HG02981 (cell line): Measurements from ENCODE around the gene KBTBD7.

Experiments used
- ATAC-seq: cut with Tn5 transposase; IDR thresholded peaks from one replicate; pipeline ENCODE4 v1.9.1; 2021; ENCODE audit warnings: mild to moderate bottlenecking, moderate library complexity; ENCODE audit not compliant: unreplicated experiment

Gene KBTBD7, protein sequence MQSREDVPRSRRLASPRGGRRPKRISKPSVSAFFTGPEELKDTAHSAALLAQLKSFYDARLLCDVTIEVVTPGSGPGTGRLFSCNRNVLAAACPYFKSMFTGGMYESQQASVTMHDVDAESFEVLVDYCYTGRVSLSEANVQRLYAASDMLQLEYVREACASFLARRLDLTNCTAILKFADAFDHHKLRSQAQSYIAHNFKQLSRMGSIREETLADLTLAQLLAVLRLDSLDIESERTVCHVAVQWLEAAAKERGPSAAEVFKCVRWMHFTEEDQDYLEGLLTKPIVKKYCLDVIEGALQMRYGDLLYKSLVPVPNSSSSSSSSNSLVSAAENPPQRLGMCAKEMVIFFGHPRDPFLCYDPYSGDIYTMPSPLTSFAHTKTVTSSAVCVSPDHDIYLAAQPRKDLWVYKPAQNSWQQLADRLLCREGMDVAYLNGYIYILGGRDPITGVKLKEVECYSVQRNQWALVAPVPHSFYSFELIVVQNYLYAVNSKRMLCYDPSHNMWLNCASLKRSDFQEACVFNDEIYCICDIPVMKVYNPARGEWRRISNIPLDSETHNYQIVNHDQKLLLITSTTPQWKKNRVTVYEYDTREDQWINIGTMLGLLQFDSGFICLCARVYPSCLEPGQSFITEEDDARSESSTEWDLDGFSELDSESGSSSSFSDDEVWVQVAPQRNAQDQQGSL

DNA sequence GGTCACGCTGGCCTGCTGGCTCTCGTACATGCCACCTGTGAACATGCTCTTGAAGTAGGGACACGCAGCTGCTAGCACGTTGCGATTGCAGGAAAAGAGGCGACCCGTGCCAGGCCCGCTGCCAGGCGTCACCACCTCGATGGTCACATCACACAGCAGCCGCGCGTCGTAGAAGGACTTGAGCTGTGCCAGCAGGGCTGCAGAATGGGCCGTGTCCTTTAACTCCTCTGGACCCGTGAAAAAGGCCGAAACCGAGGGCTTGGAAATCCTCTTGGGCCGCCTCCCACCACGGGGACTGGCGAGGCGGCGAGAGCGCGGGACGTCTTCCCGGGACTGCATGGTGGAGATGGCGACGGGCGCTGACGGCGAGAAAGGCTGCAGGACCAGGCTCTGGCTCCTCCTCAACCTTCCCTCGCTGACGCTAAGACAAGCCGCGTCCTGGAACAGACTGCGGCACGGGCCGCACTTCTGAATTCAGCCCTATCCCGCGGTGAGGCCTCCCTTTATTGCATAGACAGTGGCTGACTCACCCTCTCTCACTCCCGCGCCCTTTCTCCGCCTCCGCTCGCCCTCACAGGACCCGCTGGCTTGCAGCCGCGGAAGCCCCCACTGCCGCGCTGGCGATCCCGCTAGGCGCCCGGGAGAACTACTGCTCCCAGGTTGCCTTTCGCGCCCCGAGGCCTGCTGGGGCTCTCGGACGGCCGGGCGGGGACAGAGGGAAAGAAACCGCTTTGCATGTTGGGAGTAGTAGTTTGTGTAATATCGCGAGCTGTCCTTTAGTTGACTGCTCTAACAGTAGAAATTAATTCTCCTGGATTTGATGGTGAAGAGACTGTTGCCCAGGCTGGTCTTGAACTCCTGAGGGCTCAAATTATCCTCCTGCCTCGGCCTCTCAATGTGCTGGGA is at the start of gene KBTBD7:
Gene KBTBD7, minus strand, starts transcription at position 651 of the 906 bp plus-strand sequence. Its CDS starts 312 bp downstream, at position 339.
- ATAC-seq: peak; percentile 95

DNA sequence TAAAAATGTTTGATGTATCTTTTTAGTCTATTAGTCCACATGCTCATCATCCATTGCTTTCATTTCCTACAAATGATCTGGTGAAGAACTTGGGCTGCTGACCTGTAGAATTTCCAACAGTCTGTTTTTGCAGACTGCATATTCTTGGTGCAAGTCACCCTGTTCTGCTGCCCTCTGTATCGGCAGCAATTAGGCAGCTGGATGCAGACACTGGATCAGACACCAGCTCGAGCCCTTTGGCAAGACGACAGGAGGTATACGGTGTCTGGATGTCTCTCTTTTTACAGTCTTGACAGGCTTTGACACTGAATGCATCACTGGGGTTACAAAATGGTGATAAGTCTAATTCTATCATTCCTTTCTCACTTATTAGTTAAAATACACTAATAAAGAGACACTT is 47.3 kb upstream of the KBTBD7 start:
- no peak for ATAC-seq

DNA sequence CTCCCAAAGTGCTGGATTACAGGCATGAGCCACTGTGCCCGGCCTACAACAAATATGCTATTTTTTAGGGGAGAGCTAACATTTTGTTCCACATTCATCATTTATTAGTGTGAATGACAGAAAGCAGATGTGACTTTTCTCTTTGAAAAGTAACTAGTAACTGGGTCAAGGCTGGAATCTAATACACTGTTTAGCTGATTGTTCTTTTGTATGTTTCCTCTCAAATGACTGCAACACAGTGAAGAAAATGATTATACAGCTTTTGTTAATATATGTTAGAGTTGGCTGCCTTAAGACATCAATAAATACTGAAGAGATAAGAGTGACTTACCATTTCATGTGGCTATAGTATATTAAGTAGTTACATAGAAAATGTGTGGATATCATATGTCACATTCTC is 42.0 kb upstream of the KBTBD7 start:
- no peak for ATAC-seq

DNA sequence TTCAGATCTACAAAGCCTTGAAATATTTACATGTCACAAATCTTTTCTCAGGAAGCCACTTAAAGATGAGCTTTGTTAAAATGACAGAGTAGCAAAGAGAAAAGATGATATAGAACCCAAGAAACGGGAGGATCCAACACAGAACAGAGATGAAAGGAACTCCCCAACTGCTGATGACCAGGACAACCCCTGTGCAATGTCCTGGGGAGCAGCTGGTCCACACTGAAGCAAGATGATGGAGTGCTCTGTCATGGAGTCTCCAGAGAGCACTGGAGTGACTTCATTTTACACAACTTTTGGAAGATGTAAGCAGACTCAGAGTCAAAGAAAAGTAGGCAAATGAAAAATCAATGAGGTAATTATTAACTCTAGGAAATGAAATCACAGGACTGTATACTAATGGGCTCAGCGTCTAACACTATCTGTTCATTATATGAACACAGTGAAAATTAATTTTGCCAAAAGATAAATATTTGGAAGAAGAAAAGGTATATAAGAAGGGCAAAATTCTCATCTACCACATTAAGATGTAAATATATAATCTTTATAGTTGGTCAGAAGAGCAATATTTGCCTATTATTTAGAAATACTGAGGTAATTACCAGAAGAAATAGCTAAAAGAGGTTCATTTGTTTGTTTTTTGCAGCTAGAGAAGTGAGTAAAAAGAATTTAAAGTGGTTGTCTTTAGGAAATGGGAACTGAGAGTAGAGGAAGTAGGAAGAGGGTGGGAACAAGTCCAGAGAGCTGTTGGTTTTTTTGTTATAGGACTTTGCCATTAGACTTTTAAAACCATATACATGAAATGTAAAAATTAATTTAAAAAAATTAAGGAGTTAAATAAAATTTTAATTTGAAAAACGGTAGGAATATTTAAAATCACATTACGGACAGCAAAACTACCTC is 38.5 kb upstream of the KBTBD7 start:
- ATAC-seq: no peak

DNA sequence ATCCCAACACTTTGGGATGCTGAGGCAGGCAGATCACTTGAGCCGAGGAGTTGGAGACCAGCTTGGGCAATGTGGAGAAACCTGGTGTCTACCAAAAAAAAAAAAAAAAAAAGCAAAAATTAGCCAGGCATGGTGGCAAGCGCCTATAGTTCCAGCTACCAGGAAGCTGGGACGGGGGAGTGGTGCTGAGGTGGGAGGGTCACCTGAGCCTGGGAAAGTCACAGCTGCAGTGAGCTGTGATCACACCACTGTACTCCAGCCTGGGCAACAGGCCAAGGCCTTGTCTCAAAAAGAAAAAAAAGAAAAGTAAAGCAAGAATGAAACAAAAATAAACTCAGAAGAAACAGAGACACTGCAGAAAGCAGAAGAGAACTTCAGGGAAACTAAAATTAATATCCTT is 37.4 kb upstream of the KBTBD7 start:
- no peak for ATAC-seq

DNA sequence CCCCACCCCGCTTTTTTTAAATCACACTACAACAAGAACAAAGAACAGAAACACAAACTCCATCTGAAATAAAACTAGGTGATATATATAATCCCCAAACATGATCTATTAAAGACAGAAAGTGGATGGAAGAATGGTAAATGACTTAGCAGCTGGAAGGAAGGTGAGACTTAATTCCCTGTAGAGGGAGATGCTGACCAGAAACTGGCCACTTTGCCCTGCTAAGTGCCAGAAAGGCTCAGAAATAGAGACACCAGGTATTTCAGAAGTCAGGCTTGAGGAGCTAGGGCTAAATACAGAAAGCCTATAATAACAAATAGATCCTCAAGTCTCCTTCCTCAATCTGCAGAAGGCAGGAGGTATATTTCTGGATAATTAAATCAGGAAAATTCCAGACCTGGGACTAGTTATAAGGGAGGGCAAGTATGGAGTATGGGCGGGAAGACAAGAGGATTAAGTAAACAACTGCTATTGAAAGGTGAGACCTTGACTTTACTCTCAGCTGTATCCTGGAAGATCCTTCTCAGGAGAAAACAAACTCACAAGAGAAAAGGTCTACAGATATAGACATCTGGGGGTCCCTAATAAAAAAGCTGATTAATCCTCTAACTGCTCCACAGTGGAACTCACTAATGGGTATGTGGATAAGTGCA is 36.8 kb upstream of the KBTBD7 start:
- no peak for ATAC-seq

DNA sequence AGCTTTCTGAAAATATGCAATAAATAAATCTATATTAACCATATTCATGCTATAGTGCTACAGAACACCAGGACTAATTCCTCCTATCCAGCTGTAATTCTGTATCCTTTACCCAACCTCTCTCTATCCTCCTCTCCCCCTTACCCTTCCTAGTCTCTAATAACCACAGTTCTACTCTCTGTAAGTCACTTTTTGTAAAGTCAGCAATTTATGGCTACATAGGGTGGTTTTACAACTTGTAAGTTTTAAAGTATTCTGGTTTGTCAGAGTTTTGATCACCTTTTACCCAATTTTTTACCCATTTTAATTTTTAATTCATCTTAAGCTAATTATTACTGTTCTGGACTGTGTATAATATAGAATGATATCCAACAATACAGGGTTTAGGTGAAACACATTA is 35.0 kb upstream of the KBTBD7 start:
- ATAC-seq: no peak

DNA sequence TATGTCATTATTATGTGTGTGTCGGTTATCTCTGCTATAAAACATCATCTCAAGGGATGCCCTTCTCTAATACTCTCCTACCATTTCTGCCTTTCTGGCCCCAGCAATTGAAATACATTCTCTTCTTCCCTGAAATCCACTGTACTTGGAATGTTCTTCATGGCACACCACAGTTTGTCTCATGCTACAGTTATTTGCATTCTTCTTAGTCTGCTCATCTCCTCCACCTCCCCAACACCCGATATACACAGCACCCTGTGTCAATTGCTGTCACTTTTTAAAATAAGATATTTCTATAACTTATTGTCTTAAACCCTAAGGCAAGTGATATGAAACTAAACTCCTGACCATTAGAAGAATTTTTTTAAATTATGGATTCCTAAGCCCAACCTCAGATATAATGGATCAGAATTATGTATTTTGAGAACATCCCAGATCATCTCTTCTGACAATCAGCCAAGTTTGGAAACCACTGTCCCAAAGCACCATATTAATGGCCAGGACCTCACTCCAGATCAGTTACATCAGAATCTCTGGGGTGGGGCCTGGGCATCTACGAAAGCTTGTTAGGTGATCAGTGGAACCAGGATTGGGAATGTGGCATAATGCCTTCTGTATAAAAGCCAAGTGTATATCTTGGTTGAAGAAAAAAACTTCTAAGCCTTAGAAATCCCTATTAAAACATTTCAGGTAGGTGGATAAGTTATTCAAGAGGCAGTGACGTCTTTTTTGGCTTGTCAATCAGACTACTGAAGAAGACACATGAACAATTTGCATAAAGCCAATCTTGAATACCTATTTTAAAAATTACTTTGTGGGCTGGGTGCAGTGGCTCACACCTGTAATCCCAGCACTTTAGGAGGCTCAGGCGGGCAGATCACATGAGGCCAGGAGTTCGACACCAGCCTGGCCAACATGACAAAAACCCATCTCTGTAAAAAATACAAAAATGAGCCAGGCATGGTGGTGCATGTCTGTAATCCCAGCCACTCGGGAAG is 30.0 kb upstream of the KBTBD7 start:
- ATAC-seq: no peak

DNA sequence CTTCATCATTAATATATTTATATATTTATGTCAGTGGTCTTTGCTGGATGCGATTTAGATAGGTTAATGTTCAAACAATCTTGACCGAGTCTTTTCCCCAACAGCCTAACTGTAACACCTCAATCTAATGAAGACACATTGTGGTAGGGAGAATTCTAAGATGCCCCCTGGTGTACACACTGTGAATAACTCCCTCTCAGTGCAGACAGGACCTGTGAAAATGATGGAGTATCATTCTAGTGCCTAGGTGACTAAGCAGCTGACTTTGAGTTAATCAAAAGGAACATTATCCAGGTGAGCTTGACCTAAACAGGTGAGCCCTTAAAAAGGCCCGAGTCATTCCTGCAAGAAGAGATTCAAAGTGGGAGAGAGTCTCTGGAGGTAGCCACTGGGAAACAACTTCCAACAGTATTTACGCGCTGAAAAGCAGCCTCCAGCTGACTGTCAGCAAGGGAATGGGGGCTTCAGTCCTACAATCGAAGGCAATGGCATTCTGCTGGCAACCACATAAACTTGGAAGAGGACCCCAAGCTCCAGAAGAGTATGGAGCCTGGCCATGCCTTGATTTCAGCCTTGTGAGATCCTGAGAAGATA is 28.0 kb upstream of the KBTBD7 start:
- peak; percentile 71 for ATAC-seq

DNA sequence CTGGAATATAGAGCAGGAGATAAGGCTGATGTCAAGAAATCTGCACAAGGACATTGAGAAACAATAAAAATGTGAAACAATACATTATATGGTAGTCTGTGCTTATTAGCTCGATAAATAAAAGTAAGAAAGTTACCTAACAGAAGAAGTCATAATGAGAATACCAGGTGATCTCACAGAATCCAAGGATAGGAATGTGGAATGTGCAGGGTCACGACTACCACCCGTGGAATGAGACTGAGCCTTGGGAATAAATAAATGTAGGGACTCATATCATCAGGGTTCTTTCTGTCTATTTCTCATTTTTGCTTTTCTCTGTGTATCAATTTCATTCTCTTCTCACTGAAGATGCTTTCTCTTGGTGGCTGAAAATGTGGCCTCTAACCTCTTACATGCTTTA is 26.0 kb upstream of the KBTBD7 start:
- no peak for ATAC-seq

DNA sequence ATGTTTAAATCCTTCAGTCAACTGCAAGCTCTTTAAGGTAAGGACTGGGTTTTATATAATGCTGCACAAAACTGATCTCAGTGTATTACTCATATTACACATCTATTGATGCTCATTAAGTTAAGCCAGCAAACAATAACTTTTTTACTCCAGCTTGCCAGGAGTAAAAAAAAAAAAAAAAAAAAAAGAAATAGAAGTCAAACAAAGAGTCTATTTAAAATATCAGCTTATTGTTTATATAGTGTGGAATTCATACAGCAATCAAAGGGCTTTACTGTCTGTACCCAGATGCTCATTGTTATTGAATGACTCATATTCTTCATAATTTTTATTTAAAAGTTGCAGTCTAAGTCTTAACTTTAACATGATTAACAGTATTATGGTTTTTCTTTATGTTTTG is 21.8 kb upstream of the KBTBD7 start:
- ATAC-seq: no peak

DNA sequence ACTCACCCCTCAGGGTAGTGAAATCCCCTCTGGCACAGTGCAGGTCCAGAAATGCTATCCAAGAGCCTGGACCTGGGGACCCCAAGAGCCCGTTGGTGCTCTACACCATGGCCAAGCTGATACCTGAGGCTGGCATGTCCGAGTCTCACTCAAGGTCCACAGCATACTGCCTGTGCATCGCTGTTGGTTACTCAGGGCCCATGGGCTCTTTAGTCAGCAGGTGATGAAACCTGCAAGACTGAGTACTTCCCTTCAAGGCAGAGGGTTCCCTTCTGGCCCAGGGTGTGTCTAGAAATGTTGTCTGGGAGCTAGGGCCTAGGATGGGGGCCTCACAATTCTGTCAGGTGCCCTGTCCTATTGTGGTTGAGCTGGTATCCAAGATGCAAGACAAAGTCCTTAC is 19.6 kb upstream of the KBTBD7 start:
- ATAC-seq: no peak

DNA sequence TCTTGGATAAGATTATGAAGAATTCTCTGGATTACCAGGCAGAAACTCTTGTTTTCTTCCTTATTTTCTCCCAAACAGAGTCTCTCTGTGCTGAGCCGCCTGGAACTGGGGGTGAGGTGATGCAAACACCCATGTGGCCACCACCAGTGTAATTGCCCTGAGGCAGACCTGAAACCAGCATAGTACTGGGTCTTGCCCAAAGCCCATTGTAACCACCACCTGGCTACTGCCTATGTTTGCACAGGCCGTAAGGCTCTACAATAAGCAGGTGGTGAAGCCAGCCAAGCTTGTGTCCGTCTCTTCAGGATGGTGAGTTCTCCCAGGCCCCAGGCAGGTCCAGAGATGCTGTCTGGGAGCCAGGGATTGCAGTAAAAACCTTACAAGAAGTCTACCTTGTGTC is 18.9 kb upstream of the KBTBD7 start:
- ATAC-seq: no peak

DNA sequence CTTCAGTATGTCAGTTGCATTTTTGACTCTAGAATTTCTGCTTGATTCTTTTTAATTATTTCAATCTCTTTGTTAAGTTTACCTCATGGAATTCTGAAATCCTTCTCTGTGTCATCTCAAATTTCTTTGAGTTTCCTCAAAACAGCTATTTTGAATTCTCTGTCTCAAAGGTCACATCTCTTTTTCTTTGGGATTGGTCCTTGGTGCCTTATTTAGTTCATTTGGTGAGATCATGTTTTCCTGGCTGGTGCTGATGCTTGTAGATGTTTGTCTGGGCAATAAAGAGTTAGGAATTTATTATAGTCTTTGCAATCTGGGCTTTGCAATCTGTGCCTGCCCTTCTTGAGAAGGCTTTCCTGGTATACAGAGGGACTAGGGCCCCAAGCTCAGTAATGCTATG is 18.5 kb upstream of the KBTBD7 start:
- ATAC-seq: no peak

DNA sequence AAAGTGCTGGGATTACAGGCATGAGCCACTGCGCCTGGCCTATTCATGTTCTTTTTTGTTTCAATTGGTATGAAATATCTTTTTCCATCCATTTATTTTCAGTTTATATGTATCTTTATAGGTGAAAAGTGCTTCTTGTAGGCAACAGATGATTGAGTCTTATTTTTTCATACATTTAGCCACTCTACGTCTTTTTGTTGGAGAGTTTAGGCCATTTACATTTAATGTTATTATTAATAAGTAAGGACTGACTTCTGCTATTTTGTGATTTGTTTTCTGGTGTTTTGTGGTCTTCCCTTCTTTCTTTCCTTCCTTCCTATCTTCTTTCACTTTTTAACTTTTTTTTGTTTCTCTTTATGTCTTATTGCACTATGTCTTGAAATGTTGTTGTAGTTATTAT is 16.7 kb upstream of the KBTBD7 start:
- no peak for ATAC-seq

DNA sequence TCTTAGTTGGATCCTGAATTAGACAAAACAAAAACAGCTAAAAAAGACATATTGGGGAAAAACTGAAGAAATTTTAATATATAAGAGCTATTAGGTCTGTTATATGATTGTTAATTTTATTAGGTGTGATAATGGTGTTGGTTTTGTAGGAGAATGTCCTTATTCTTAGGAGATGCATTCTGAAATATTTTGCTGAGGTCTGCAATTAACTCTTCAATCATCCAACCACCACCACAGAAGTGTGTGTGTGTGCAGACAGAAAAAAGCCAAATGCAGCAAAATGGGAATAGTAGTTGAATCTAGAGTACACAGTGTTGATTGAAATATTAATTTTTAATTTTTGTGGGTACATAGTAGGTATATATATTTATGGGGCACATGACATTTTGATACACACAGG is 12.1 kb upstream of the KBTBD7 start:
- ATAC-seq: no peak

DNA sequence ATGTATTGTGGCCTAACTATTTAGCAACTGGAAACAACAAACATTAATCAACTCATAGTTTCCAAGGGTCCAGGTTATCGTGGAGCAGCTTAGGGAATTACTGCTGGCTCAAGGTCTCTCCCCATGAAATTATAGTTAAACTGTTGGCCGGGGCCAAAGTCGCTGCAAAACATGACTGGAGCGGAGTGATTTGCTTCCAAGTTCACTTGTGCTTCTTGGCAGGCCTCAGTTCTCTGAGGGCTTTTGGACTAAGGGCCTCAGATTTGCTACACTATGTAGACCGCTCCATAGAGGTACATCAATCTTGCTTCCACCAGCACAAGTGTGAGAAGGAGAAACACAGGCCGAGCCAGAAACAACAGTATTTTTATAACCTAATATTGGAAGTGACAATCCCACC is 9.4 kb upstream of the KBTBD7 start:
- no peak for ATAC-seq

DNA sequence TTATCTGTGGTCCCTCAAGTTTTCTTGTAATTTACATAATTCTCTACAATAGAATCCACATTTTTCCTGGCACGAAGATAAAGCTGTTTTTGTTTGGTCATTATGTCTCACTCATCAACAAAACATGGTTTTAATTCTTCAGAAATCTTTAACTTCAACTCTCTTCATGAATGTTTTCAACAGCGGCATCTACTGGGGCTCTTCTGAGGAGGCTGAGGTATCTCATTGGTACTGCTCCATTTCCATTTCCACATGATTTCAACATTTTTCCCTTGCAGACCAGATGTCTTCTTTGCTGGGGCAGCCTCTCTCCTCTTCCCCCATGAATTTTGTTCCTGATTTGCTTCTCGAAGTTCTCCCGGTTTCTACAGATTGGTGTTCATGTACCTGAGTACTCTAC is 5.8 kb upstream of the KBTBD7 start:
- no peak for ATAC-seq
